ENCODE results near the gene ME2.

- TF ChIP-seq CTCF (IDR thresholded peaks at IDR 0.05) (no peak), POLR2A (IDR thresholded peaks at IDR 0.05) (no peak)
These were observed 42.4 kb upstream of the ME2 start for GRCh38 chr18:50836521-50836957.

Measured in uterus (tissue), 2 donors.